Testis (tissue), 2 donors: ENCODE results near the gene SERP2.

Experiments
- CTCF ChIP-seq, 3 experiments: fragments of 450-650 bp in 2 of 3; fragments of 200-600 bp in 1 of 3; sonication (generic) in 1 of 3; IDR thresholded peaks; one replicate each; pipeline ENCODE4 v1.5.1; 2016 to 2019; ENCODE audit warnings: antibody characterized with exemption in 3 of 3, mild to moderate bottlenecking in 2 of 3, moderate library complexity in 1 of 3
- POLR2A ChIP-seq: fragments of 450-650 bp; IDR thresholded peaks from one replicate; pipeline ENCODE4 v1.6.1; 2017; ENCODE audit warnings: antibody characterized with exemption, mild to moderate bottlenecking, moderate library complexity

DNA sequence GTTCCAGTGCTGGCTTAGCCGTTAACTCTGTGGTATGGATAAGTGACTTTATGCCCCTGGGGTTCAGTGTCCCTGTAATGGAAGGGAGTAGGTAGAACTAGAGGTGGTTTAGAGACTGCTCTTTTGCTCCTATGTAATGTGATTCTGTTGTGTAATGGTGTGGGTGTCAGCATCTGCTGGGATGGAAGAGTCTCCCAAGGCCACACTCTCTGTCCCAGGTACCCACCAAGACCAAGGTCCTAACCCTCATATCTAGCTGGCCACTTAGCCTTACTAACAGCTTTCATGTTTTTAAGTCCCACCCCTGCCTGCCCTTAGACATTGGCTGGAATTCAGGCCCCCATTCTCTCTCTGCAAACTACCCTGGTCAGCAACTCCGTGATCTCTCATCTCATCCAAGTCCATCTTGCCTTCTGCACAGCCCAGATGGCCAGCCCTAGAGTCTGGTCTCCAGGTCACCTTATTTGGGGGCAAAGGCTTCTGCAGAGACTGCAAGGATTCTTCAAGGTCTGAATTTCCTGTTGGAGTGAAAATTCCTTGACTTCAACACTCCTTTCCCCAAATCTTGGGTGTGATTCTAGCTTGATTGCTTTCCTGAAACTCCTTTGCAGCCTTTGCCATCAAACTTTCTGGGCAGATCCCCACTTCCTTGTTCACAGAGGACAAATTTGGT lies 48.4 kb downstream of the SERP2 start:
- TF ChIP-seq CTCF (IDR thresholded peaks at IDR 0.05) = no peak
- TF ChIP-seq POLR2A = no peak
